Right lobe of liver (tissue), 4 donors: ENCODE results near the gene CNOT2.

ENCODE experiments used
- CTCF ChIP-seq, 4 donors: fragments of 200-600 bp in 3 of 4; fragments of 450-650 bp in 1 of 4; IDR thresholded peaks; one replicate each; pipeline versions ENCODE4 v1.5.1 to v1.8.0; 2016 to 2022; ENCODE audit warnings: antibody characterized with exemption in 4 of 4, mild to moderate bottlenecking in 2 of 4
- POLR2A ChIP-seq: fragments of 450-650 bp; IDR thresholded peaks from one replicate; pipeline ENCODE4 v1.6.1; 2017; ENCODE audit warnings: antibody characterized with exemption, mild to moderate bottlenecking
- donor health status: DM: no; HTN: no; CAD: no.
- donor health status: DM: no; HTN: no; CAD: no.
- donor health status: DM: no; HTN: yes; CAD: no.

GRCh38 chr12:70251226-70251625, 8.0 kb downstream of the CNOT2 start:
- TF ChIP-seq POLR2A (no peak), CTCF (IDR thresholded peaks at IDR 0.05) (no peak)
